ENCODE data around the gene IL34.
A peak's percentile ranks its signal among the peaks of the same experiment; 100 is the strongest.
"Not testable (repeated sequence)": the region's sequence is repeated elsewhere in the genome, so short reads cannot be mapped to it uniquely, and the experiment has no call there.

Gene IL34

DNA sequence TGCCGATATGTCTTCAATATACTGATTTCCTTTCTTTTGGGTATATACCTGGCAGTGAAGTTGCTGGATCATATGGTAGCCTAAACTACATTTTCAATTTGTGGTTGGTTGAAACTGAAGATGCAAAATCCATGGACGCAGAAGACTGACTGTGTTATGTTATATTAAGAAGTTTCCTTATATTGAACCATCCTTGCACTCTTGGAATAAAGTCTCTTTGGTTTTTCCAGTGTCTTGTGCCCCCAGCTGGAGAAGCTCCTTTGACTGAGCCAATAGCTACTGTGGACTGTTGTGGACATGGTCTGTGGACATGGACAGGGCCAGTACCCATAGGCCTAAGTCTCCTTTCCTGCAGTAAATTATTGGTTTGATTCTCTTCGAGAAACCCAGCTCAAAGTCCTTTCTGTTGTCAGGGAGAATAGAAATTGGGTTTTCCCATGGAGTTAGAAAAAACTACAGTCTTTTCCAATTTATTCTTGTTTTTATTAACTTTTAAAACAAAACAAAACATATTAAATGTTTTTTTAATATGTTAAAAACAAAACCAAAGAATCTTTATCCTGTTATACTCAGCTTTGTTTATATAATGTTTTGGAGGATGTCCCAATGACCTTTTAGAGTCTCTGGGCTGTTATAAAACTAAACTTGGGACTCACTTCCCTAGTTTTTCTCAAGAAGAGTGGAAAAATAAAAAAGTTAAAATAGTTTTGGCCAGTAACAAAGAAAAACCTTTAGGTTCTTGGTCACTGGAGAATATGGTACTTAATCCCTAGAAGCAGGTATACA is 15.2 kb upstream of the IL34 start:
- DNase-seq (ENCODE audit: low read depth in 1 of 2, low spot score in 1 of 2): no peak

DNA sequence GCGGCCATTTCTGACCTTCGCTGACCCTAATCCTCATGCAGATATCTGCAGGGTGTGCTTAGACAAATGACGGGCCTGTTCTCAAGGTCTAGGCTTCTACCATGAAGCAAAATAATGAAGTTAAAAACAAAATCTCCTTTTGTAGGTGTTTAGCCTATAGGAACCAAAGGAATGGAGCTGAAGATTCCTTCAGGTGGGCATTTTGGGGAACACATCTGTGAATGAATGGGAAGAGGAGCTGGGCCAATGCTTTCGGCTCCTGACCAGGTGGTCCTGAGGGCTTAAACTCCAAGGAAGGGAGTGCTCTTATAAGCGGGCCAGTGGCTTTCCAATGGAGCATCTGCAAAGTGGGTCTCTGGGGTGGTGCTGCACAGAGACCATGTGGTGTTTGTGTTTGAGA is 14.1 kb upstream of the IL34 start:
- no peak for DNase-seq (ENCODE audit: low read depth in 1 of 2, low spot score in 1 of 2)

DNA sequence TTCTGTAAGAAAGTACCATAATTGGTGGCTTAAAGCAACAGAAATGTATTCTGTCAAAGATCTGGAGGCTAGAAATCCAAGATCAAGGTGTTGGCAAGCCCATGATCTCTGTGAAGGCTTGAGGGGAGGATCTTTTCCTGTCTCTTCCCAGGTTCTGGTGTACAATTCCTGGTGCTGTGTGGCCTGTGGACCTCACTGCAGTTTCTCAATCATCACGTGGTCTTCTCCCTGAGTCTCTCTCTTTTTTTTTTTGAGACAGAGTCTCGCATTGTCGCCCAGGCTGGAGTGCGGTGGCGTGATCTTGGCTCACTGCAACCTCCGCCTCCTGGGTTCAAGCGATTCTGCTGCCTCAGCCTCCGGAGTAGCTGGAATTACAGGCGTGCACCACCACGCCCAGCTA is 12.7 kb upstream of the IL34 start:
- DNase-seq (ENCODE audit: low read depth in 1 of 2, low spot score in 1 of 2): not testable (repeated sequence)

DNA sequence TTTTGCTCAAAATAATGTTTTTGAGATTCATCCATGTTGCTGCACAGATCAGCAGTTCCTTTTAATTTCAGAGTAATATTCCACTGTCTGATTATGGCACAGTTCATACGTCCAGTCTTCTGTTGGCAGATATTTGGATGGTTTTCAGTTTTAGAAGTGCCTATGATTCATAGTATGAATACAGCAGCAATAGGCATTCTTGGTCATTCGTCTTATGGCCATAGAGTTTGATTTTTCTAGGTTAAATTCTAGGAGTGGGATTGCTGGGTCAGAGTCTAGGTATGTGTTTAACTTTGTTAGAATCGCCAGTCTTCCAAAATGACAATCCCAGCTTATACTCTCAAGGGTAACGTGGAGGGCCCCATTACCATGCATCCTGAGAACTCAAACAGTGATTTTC is 11.5 kb upstream of the IL34 start:
- DNase-seq (ENCODE audit: low read depth in 1 of 2, low spot score in 1 of 2): no peak

DNA sequence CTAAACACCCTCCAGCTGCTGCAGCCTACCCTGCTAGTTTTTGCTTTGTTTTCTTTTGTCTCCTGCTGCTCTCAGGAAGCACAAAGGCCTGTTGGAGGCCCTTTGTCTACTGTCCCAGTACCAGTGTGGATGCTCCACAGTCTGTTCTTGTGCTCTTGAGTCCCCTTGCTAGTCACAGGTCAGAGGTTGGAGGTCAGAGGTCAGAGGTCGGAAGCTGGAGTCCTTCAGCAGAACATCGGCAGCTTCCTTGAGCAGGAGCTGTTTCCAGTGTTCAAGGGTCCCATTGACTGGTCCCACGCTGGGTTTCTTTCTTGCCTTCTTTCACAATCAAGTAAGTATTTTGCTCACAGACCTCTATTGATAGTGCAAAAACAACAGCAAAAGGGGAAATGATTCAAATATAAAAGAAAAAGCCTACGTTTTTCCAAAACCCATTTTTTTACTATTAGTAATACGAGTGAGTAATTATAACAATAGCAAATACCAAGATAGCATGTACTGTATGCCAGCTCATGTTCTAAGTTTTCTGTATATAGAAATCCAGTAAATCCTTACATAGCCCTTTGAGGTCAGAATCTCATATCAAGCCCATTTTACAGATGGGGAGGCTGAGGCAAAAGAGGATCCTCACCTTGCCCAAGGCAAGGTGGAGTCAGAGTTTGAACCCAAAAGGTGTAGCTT is 10.9 kb upstream of the IL34 start:
- no peak for DNase-seq (ENCODE audit: low read depth in 1 of 2, low spot score in 1 of 2)

DNA sequence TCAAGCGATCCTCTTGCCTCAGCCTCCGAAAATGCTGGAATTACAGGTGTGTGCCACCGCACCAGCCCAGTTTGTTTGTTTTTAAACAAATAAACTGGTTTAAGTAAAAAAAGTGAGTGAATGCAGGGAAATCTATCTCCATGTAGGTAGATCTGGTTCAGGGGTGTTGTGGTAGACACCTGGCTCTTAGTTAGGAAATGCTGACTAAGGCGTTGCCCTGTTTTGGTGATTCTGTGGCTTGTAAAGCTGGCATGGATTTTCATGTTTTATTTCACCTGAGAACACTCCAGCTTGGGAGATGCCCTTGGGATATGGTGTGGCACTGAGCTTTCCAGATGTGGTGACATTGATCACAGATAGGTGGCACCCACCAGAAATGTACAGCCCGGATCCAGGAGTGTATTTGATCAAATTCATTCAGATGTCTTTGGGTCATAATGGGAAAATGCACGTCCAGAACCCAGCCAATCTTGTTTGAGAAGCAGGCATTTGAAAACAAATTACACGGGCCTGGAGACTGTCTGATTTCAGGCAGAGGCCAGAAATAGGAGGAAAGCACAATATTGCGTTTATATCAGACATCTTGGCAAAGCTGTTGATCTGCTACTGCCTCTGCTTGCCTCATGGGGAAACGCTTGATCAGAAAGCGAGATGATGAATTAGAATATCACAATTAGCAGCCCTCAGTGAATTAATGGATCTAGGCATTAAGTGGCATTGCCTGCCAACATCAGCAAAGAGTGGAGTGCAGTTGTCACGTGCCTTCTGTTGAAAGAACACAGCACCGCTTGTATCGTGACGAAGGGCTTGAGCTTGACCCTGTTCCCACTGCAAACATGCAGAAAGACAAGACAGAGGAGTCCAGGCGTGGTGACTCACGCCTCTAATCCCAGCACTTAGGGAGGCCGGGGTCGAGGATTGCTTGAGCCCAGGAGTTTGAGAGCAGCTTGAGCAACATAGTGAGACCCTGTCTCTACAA is 7.3 kb upstream of the IL34 start:
- no peak for DNase-seq (ENCODE audit: low read depth in 1 of 2, low spot score in 1 of 2)

DNA sequence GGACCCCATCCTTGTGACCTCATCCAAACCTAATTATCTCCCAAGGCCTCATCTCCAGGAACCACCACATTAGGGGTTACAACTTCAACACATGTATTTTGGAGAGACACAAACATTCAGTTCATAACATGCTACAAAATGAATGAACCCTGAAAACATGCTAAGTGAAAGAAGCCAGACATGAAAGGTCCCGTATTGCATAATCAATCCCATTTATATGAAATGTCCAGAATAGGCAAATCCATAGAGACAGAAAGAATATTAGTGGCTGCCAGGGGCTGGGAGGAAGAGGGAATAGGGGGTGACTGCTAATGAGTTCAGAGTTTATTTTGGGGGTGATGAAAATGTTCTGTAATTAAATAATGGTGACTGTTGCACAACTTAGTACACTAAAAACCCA is 3.7 kb upstream of the IL34 start:
- DNase-seq (ENCODE audit: low read depth in 1 of 2, low spot score in 1 of 2): no peak

DNA sequence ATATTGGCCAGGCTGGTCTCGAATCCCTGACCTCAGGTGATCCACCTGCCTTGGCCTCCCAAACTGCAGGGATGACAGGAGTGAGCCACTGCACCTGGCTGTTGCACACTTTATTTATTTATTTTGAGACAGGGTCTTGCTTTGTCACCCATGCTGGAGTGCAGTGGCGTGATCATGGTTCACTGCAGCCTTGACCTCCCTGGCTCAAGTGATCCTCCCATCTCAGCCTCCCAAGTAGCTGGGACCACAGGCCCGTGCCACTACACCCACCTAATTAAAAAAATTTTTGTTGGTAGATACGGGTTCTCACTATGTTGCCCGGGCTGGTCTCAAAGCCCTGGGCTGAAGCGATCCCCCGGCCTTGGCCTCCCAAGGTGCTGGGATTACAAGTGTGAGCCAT is 3.1 kb upstream of the IL34 start:
- not testable (repeated sequence) for DNase-seq (ENCODE audit: low read depth in 1 of 2, low spot score in 1 of 2)

DNA sequence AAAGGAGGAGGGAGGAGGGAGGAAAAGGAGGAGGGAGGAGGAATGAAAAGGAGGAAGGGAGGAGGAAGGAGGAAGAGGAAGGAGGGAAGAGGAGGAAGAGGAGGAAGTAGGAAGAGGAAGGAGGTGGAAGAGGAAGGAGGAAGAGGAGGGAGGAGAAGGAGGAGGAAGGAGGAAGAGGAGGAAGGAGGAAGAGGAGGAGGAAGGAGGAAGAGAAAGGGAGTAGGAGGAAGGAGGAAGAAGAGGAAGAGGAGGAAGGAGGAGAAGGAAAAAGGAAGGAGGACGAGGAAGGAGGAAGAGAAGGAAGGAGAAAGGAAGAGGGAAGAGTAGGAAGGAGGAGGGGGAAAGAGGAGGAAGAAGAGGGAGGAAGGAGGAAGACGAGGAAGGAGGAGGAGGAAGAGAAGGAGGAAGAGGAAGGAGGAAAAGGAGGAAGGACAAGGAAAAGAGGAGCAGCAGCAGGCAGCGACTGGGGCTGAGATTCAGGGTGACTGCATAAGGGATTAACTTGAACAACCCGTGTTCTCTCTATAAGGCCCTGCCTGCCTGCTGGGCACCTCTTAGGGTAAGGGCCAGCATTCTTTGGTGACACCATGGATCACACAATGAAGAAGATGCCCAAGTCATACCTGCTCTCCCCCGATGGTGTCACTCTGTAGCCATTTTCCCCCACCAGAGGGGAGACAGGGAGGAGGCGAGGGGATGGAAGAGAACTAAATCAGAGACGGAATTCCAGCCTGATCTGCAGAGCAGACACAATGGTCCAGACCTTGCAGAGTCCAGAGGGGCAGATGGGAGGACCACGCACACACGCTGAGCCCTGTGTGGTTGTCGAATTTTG is 1.4 kb upstream of the IL34 start:
- no peak for DNase-seq (ENCODE audit: low read depth in 1 of 2, low spot score in 1 of 2)

DNA sequence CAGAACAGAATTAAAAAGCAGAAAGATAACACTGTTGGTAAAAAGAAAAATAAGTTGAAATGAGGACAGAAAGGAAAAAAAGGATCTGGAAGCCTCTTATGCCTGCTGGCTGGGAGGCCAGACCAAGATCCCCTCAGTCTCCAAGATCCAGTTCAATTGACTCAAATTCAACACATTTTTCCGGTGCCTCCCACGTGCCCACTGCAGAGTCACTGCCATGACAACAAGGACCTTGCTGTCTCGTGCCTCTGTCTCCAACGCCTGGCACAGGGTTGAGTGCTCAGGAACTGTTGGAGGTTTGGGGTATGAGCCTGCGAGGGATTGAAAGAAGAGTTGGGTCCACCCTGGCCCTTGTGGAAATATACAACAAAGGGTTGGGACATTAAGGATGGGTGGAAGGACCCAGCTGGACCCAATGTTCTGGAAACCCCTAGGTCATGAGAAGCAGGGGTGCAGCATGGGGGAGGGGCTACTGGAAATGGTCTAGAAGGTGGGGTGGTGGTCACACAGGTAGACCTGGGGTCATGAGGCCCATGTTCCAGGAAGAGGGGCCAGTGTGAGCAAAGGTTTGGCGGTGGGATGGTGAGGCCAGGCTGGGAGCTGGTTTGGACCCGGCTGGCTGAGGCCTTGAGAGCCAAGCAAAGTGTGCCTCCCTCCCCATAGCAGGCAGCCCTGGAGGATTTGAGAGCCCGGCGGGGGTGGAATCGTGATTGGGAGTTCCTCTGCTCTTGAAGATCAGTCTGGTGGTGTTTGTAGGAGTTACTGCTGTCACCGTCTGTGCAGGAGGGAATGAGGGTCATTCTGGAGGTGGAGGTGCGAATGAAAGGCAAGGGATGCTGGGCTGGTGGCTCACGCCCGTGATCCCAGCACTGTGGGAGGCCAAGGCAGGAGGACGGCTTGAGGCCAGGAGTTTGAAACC is 1.3 kb downstream of the IL34 start:
- DNase-seq (ENCODE audit: low read depth in 1 of 2, low spot score in 1 of 2): no peak

DNA sequence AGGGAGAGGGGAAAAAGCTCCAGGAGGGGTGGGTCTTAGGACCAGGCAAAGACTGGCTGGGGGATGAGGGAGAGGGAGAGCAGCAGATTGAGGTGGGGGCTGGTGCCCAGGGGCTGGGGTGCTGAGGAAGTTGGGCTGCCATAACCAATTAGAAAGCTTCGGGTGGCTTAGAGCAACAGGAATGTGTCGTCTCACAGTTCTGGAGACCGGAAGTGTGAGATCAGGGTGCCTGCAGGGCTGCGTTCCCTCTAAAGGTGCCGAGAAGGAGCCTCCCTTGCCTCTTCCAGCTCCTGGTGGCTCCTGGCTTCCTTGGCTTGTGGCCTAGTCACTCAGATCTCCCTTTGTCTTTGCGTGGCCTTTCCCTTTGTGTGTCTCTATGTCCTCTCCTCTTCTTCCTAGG is 2.2 kb downstream of the IL34 start:
- no peak for DNase-seq (ENCODE audit: low read depth in 1 of 2, low spot score in 1 of 2)

DNA sequence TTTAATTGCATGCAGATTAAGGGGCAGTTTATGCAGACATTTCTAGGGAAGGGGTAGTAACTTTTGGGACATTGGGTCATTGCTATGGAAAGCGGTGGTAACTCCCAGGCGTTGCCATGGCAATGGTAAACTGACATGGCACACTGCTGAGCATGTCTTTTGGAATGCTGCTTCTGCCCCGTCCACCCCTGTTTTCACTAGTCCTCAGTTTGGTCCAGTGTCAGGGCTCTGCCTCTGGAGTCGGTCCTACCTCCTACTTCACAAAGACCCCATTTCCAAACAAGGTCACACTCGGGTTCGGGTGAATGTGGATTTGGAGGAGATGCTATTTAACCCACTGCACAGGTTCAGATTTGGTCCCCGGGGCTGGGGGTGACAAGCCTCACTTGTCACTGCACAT is 2.9 kb downstream of the IL34 start:
- no peak for DNase-seq (ENCODE audit: low read depth in 1 of 2, low spot score in 1 of 2)

DNA sequence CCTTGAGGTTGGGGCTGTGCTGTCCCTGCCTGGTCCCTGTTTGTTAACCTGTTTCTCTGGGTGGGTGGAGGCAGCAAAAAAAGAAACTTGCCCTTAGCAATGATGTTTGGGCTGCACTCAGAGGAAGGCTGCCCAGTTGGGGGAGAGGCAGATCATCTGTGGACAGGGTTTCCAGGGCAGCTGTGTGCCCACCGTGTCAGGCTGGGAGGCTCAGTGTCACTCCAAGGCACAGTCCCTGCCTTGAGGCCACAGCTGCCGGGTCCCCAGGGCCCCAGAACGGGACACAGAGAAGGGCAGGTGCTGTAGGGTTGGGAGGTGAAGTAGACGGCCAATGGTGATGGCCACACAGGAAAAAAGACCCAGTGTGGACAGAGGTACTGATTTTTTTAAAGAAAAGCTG is 3.9 kb downstream of the IL34 start:
- no peak for DNase-seq (ENCODE audit: low read depth in 1 of 2, low spot score in 1 of 2)

DNA sequence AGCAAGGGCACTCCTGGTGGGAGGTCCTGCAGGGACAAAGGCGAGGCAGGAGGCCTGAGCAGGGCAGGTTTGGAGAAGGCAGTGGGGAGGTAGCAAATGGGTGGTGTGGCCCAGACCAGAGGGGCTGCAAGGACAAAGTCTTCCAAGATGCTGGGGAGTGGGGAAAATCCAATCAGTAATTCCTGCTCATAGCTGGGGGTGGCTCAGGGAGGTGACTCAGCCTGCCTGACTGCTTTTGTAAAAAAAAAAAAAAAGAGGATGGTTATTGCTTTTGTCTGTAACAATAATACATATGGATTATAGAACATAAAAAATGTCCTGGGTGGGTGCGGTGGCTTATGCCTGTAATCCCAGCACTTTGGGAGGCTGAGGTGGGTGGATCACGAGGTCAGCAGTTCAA is 5.2 kb downstream of the IL34 start:
- DNase-seq (ENCODE audit: low read depth in 1 of 2, low spot score in 1 of 2): no peak

DNA sequence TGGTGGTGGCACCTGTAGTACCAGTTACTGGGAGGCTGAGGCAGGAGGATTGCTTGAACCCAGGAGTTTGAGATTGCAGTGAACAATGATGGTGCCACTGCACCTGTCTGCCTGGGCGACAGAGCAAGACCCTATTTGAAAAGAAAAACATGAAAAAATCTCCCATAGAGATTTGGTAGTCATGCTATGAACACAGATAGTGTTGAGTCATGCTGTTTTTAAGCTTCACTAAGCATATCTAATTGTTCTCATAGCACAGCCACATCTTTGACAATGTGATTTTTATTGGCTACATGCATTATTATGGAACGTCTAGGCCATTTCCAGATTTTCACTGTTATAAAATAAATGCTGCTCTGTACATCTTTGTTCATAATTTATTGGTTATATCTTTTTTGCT is 6.0 kb downstream of the IL34 start:
- DNase-seq (ENCODE audit: low read depth in 1 of 2, low spot score in 1 of 2): no peak

DNA sequence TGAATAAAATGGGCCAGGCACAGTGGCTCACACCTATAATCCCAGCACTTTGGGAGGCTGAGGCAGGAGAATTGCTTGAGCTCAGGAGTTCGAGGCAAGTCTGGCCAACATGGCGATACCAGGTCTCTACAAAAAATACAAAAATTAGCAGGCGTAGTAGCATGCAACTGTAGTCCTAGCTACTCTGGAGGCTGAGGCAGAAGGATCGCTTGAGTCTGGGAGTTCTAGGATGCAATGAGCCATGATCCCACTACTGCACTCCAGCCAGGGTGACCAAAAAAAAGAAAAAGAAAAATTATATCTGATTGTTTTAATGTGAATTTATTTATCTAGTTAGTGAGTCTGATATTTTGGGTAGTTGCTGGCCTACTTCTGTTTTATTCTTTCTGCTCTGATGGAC is 7.0 kb downstream of the IL34 start:
- DNase-seq (ENCODE audit: low read depth in 1 of 2, low spot score in 1 of 2): no peak

DNA sequence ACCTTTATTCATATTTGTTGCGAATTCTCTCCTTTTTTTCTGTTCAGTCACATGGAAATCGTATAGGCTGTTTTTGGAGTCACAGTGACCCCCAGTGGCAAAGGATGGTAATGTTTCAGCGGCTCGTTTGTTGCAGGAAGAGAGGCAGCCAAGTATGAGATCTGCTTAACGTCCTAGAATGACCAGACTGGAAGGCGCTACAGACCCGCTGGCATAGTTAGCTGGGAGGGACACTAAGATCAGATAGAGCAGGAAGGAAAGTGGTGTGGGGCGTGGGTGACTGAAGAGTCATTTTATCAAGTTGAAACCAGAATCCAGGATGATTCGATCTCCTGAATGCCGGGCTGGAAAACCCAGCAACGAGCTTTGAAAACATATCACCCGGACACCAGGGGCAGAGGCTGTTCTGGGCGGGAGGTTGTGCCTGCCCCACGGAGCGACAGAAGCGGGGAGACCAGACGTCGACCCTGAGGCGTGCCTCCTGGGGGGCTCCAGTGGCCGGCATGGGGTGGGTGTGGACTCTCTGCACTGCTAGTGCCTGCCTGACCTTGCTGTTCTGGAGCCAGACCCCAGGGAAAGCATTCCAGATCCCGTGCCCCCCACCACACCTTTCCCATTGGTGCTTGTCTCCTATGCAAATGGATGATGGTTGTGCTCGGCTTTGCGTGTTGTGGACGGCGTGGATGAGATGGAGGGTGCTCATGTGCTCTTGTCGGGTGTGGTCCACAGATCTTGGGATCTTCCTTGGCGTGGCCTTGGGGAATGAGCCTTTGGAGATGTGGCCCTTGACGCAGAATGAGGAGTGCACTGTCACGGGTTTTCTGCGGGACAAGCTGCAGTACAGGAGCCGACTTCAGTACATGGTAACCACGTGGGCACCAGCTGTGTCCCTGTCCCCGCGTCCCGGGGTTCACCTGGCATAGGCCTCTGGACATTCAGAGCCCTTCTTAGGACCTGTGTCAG is 7.7 kb downstream of the IL34 start:
- peak; percentile 65 to 66 for DNase-seq (ENCODE audit: low read depth in 1 of 2, low spot score in 1 of 2)

DNA sequence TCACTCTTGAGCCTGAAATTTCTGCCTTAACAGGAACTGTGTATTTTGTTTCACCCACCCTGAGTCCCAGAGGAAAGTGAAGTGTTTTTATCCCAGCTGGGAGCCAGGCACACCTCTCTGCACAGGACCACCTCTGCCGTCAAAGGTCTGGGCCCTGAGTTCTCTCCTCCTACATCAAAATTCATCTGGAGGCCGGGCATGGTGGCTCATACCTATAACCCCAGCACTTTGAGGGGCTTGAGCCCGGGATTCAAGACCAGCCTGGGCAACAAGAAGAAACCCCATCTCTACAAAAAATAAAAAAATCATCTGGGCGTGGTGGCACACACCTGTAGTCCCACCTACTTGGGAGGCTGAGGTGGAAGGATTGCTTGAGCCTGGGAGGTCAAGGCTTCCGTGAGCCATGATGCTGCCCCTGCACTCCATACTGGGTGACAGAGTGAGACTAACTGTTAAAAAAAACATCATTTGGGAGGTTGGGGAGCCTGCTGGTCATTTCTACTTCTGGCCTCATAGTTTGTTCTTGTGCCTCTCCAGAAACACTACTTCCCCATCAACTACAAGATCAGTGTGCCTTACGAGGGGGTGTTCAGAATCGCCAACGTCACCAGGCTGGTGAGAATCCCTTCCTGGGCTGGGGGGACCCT is 9.8 kb downstream of the IL34 start:
- DNase-seq (ENCODE audit: low read depth in 1 of 2, low spot score in 1 of 2): no peak
